ENCODE results near the gene MYLK.

The MYLK gene

GRCh38 chr3:123837858-123838257 is 46.3 kb downstream of the MYLK start:
- Histone ChIP-seq H2AFZ (ENCODE audit: low read length) (no peak overlapping the region), H3K4me2 (ENCODE audit: low read depth, low read length, poor library complexity, severe bottlenecking) (no peak overlapping the region), H3K79me2 (ENCODE audit: insufficient read depth, low read length) (no peaks in the 10 kb centered on the region), H3K9ac (ENCODE audit: low read depth, low read length, poor library complexity, severe bottlenecking) (no peak overlapping the region), H3K27me3 (ENCODE audit: insufficient read depth, low read length, poor library complexity, severe bottlenecking) (no peaks in the 10 kb centered on the region), H3F3A (ENCODE audit: low read depth) (no peaks in the 10 kb centered on the region), H3K9me3 (ENCODE audit: insufficient read depth, low read depth, low read length) (0 out of 2 replicates have a peak, but pooled peaks cover 3% of the 10 kb centered on the region), H4K20me1 (ENCODE audit: insufficient read depth, low read length, poor library complexity, severe bottlenecking) (no peaks in the 10 kb centered on the region), H3K9me2 (replicated peaks; ENCODE audit: low read depth, low read length) (no peaks in the 10 kb centered on the region), H3K4me1 (ENCODE audit: insufficient read depth, low read length, poor library complexity, severe bottlenecking) (no peaks in the 10 kb centered on the region), H3K36me3 (ENCODE audit: insufficient read depth, low read length) (no peaks in the 10 kb centered on the region), H3K4me3 (ENCODE audit: low read length, poor library complexity, severe bottlenecking) (no peak overlapping the region)
- TF ChIP-seq CTCF (conservative IDR thresholded peaks at IDR 0.05; ENCODE audit: low read length) (no peak), EZH2phosphoT487 (IDR thresholded peaks at IDR 0.05; ENCODE audit: borderline replicate concordance) (no peak)

GRCh38 chr3:123834631-123835030 is 49.5 kb downstream of the MYLK start:
- Histone ChIP-seq H3K4me3 (ENCODE audit: low read length, poor library complexity, severe bottlenecking) (no peak overlapping the region), H3K4me1 (ENCODE audit: insufficient read depth, low read length, poor library complexity, severe bottlenecking) (no peaks in the 10 kb centered on the region), H2AFZ (ENCODE audit: low read length) (no peak overlapping the region), H4K20me1 (ENCODE audit: insufficient read depth, low read length, poor library complexity, severe bottlenecking) (no peaks in the 10 kb centered on the region), H3K79me2 (ENCODE audit: insufficient read depth, low read length) (no peaks in the 10 kb centered on the region), H3K4me2 (ENCODE audit: low read depth, low read length, poor library complexity, severe bottlenecking) (no peak overlapping the region), H3K9me3 (ENCODE audit: insufficient read depth, low read depth, low read length) (no peaks in the 10 kb centered on the region), H3F3A (ENCODE audit: low read depth) (no peaks in the 10 kb centered on the region), H3K9ac (ENCODE audit: low read depth, low read length, poor library complexity, severe bottlenecking) (no peak overlapping the region), H3K36me3 (ENCODE audit: insufficient read depth, low read length) (no peaks in the 10 kb centered on the region), H3K9me2 (replicated peaks; ENCODE audit: low read depth, low read length) (no peaks in the 10 kb centered on the region), H3K27me3 (ENCODE audit: insufficient read depth, low read length, poor library complexity, severe bottlenecking) (no peaks in the 10 kb centered on the region)
- TF ChIP-seq EZH2phosphoT487 (IDR thresholded peaks at IDR 0.05; ENCODE audit: borderline replicate concordance) (no peak), CTCF (conservative IDR thresholded peaks at IDR 0.05; ENCODE audit: low read length) (no peak)

GRCh38 chr3:123833398-123833785 is 50.7 kb downstream of the MYLK start:
- Histone ChIP-seq H3K27me3 (ENCODE audit: insufficient read depth, low read length, poor library complexity, severe bottlenecking) (no peaks in the 10 kb centered on the region), H3K9me3 (ENCODE audit: insufficient read depth, low read depth, low read length) (peaks cover 8% of the 10 kb centered on the region; the same call in 1 of the 2 replicates), H3K4me1 (ENCODE audit: insufficient read depth, low read length, poor library complexity, severe bottlenecking) (no peaks in the 10 kb centered on the region), H3K4me3 (ENCODE audit: low read length, poor library complexity, severe bottlenecking) (no peak overlapping the region), H3F3A (ENCODE audit: low read depth) (no peaks in the 10 kb centered on the region), H4K20me1 (ENCODE audit: insufficient read depth, low read length, poor library complexity, severe bottlenecking) (no peaks in the 10 kb centered on the region), H2AFZ (ENCODE audit: low read length) (no peak overlapping the region), H3K36me3 (ENCODE audit: insufficient read depth, low read length) (peaks cover 4% of the 10 kb centered on the region; the same call in 1 of the 2 replicates), H3K79me2 (ENCODE audit: insufficient read depth, low read length) (no peaks in the 10 kb centered on the region), H3K9ac (ENCODE audit: low read depth, low read length, poor library complexity, severe bottlenecking) (no peak overlapping the region), H3K4me2 (ENCODE audit: low read depth, low read length, poor library complexity, severe bottlenecking) (no peak overlapping the region), H3K9me2 (replicated peaks; ENCODE audit: low read depth, low read length) (no peaks in the 10 kb centered on the region)
- TF ChIP-seq EZH2phosphoT487 (IDR thresholded peaks at IDR 0.05; ENCODE audit: borderline replicate concordance) (no peak), CTCF (conservative IDR thresholded peaks at IDR 0.05; ENCODE audit: low read length) (no peak)

All from Loucy (cell line).